Neural crest cell (in vitro differentiated cells): ENCODE measurements around the gene IER5. TPM values are rescaled to one million over a fixed set of nuclear protein-coding genes. Genes with fewer than 3 reads are reported as not detected.

ENCODE experiments used
- DNase-seq: peaks from one replicate; pipeline ENCODE4 v3.0.0; 2021; ENCODE audit warnings: low read depth, mixed read lengths, low spot score
- H3K27ac Mint-ChIP-seq: one replicate; pipeline ENCODE4 v1.8.0; 2021; ENCODE audit warnings: mild to moderate bottlenecking, mixed read lengths; ENCODE audit not compliant: unreplicated experiment
- H3K27me3 Mint-ChIP-seq: 2 replicates; pipeline ENCODE4 v1.8.0; 2021; ENCODE audit warnings: low read depth, mild to moderate bottlenecking, mixed read lengths
- H3K36me3 Mint-ChIP-seq: 2 replicates; pipeline ENCODE4 v1.8.0; 2021; ENCODE audit warnings: low read depth, mild to moderate bottlenecking, mixed read lengths
- H3K4me1 Mint-ChIP-seq: 2 replicates; pipeline ENCODE4 v1.8.0; 2021; ENCODE audit warnings: mixed read lengths
- H3K4me3 Mint-ChIP-seq: one replicate; pipeline ENCODE4 v1.8.0; 2021; ENCODE audit warnings: mild to moderate bottlenecking, mixed read lengths
- H3K9me3 Mint-ChIP-seq: 2 replicates; pipeline ENCODE4 v1.8.0; 2021; ENCODE audit warnings: mixed read lengths
- total RNA-seq: library from RNA; stranded (reverse); gene quantifications from 2 replicates; pipeline ENCODE4 v1.2.1, GENCODE V29; 2021
- TF ChIP-seq, protein P1 (sequence below): fragments of 200-600 bp; sonication (generic); conservative IDR thresholded peaks from 2 replicates; pipeline ENCODE4 v1.5.0; 2021; ENCODE audit warnings: antibody characterized with exemption, mild to moderate bottlenecking

IER5 gene
- total RNA-seq, 1 donor from 2014 or later = 7.7 TPM

DNA sequence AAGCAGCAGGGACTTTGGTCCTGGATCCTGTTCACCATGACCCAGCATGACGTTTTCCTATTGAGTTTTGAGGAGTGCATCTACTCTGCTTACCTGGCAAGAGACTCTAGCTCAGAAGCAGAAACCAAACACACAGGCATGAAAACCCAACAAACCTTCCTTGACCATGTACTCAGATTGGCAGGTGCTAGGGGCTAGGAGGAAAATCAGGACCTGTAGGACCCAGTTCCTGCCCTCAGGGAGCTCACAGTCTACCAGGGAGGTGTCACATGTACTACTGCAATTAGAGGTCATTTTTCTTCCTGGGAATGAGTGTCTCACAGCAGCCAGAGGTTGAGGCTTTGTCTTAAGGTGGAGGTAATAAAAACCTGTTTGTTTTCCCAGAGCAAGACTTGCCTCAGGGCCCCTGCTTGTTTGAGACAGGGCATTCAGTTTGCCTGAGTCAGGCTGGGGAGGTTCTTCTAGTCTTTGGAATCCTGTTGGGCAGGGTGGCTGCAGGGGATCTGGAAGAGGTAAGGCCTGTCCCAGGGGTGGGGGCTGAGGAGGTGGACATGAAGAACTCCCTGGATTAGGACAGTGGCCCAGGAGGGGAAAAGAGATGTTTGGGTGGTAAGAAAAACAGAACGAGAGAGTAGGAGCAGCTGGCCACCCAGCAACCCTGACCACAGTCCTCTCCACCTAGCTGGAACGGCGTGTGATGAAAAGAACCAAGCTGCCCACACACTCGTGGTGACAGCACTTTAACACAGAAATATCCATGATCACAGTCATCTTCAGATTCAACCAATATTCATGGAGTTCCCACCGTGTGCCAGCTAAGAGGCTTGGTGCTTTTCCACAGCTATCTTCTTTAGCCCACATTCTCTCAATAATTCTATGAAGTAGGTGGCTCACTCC lies 30.8 kb downstream of the IER5 start:
- Mint-ChIP-seq H3K36me3 (no peaks in the 10 kb centered on the region), H3K4me1 (peaks cover 17% of the 10 kb centered on the region), H3K27ac (peak overlapping the region; percentile 8), H3K9me3 (no peaks in the 10 kb centered on the region), H3K27me3 (no peaks in the 10 kb centered on the region), H3K4me3 (no peak overlapping the region)
- TF ChIP-seq, protein P1, sequence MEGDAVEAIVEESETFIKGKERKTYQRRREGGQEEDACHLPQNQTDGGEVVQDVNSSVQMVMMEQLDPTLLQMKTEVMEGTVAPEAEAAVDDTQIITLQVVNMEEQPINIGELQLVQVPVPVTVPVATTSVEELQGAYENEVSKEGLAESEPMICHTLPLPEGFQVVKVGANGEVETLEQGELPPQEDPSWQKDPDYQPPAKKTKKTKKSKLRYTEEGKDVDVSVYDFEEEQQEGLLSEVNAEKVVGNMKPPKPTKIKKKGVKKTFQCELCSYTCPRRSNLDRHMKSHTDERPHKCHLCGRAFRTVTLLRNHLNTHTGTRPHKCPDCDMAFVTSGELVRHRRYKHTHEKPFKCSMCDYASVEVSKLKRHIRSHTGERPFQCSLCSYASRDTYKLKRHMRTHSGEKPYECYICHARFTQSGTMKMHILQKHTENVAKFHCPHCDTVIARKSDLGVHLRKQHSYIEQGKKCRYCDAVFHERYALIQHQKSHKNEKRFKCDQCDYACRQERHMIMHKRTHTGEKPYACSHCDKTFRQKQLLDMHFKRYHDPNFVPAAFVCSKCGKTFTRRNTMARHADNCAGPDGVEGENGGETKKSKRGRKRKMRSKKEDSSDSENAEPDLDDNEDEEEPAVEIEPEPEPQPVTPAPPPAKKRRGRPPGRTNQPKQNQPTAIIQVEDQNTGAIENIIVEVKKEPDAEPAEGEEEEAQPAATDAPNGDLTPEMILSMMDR = no peak
- DNase-seq = no peak

- Mint-ChIP-seq H3K9me3 (no peaks in the 10 kb centered on the region), H3K4me3 (no peak overlapping the region), H3K4me1 (peaks cover 26% of the 10 kb centered on the region), H3K27ac (no peak overlapping the region), H3K36me3 (no peaks in the 10 kb centered on the region), H3K27me3 (no peaks in the 10 kb centered on the region)
- no peak for DNase-seq
- TF ChIP-seq, protein P1 = no peak
Measured at GRCh38 chr1:181120924-181121323, 32.4 kb downstream of the IER5 start.

DNA sequence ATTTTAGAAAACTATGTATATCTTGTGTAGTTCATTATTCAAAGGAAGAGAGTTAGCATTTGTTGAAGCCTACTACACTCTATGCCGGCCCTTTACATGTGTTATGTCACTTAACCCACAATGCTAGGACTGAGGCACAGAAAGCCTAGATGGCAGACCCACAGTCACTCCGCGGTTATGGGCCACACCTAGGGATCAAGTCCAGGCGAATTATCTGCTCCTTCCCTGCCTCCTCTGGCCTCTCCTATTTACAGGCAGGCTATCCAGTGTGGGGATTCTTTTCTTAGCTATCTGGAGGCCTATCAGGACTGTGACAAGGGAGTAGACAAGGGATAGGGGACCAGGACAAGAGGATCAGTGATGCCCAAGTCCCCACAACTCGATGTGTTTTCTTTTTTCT lies 33.0 kb downstream of the IER5 start:
- no peak for DNase-seq
- Mint-ChIP-seq H3K27me3 (no peaks in the 10 kb centered on the region), H3K4me3 (no peak overlapping the region), H3K9me3 (no peaks in the 10 kb centered on the region), H3K36me3 (no peaks in the 10 kb centered on the region), H3K27ac (no peak overlapping the region), H3K4me1 (peaks cover 30% of the 10 kb centered on the region)
- TF ChIP-seq, protein P1 = no peak

GRCh38 chr1:181122222-181122621 lies 33.7 kb downstream of the IER5 start:
- DNase-seq = no peak
- Mint-ChIP-seq H3K27me3 (no peaks in the 10 kb centered on the region), H3K4me1 (peaks cover 33% of the 10 kb centered on the region), H3K36me3 (no peaks in the 10 kb centered on the region), H3K4me3 (no peak overlapping the region), H3K27ac (no peak overlapping the region), H3K9me3 (no peaks in the 10 kb centered on the region)
- TF ChIP-seq, protein P1 = no peak

DNA sequence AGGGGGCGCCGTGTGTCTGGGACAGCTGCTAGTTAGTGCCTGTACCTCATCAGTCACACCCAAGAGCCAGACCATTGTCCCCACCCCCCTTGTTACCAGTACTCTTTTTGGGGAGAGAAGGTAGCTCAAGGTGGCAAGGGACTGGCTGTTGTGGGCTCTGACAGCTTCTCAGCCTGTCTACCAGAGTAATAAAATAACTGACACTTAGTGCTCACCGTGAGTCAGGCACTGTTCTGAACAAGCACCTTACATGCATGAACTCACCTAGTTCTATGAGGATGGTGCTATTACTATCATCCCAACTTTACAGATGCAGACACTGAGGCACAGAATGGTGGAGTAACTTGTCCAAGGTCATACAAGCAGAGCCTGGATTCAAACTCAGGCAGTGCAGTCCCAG lies 34.7 kb downstream of the IER5 start:
- H3K4me1 Mint-ChIP-seq = peaks cover 32% of the 10 kb centered on the region
- TF ChIP-seq, protein P1 = no peak
- H3K9me3 Mint-ChIP-seq = no peaks in the 10 kb centered on the region
- no peaks in the 10 kb centered on the region for H3K27me3 Mint-ChIP-seq
- no peaks in the 10 kb centered on the region for H3K36me3 Mint-ChIP-seq
- H3K27ac Mint-ChIP-seq = no peak overlapping the region
- no peak for DNase-seq
- H3K4me3 Mint-ChIP-seq = no peak overlapping the region
